Islet precursor cell (in vitro differentiated cells): ENCODE data around the gene C12orf75.
"Not testable (repeated sequence)": the region's sequence is repeated elsewhere in the genome, so short reads cannot be mapped to it uniquely, and the experiment has no call there.

ENCODE experiments used
- DNase-seq: peaks from one replicate; pipeline ENCODE4 v3.0.0-alpha.2; 2018

Gene C12orf75

DNA sequence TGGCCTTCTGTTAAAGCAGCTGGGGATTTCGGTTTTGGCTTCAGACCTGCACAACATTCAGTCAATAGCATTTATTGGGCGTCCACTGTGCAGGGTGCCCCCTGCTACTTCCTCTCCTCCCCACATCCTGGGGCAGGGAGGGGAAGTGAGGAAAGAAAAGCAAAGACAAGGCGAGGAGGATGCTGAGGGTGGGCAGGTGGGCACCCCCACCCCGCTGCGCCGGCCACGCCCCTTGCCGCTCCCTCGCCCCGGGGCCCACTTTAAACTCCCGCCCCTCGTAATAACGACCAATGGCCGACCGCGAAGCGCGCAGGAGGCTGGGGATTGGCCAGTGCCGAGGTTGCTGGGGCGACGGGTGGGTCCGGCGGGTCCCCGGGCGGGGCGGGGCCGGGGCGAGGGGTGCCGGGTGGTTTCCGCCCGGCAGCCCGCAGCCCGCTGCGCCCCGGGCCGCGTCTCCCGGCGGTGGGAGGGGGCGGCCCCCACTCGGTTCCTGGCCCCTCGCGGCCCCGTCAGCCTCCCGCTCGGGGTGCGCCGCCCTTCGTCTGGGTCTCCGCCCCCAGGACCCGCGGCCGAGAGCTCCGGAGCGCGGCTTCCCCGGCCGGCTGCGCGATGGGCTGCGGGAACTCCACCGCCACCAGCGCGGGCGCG lies at the start of gene C12orf75:
TSS of gene C12orf75 (plus strand) at position 409 of the 648 bp plus-strand sequence. CDS start at position 610, 201 bp downstream.
- peak; percentile 92 for DNase-seq

DNA sequence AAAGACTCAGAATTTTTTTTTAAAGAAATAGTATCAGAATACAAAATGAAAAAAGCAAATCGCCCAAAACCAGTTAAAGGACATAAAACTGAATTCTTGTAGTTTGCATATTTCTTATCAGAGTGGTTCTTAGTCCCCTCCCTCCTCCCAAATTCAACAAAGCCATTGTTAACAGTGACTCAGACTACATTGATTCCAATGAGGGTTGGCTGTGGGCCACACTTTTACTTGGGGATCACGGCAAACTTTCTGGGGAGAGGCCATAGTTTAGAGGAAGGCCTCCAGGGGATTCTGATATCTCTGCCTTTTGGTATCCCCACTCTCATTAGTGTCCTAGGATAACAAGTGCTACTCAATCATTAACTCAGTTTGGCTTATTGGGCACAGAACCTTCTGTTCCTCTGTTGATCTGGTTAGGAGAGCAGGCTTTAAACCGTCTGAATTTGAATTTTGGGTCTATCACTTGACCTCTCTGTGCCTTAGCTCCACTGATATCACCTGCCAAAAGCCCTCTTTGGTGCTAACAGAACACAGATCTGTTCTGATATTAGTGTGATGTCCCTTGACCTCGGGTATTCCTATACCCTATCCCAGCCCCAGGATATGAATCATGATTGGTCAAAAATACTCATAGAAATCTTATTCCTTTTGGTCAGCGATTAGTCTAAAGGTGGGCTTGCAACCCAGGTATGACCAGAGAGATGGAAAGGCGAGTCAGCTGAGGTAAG lies 49.4 kb upstream of the C12orf75 start:
- DNase-seq: no peak

DNA sequence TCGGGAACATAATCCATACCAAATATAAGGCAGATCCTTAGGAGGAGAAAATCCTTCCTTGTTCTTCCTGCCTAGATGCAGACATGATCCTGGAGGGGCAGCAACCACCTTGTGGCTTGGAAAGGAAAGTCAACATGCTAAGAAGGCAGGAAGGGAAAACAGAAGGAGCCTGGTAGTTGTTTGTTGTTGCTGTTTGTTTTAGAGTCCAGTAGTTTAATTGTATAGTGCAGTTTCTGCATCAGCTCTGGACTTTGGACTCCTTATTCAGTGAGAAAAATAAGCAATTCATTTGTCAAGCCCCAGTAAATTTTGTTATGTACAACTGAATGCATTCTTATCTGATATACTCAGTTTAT lies 48.8 kb upstream of the C12orf75 start:
- no peak for DNase-seq

DNA sequence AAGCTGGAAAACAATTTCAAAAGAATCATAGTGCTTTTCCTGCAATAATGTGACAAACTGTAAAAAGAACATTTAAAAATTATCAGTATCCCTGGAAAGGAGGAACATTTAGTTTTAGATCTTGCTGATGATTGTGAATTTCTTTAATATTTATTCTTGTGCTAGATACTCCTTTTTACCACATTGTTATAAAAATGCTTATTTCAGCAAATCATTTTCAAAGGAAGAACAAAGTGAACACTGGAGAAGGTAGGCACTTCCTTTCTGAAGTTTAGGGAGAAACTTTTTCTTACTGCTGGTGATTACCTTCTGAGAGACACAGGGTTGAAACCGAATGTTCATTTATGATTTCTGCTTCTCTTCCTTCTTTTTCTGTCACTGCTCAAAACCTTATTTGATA lies 45.1 kb upstream of the C12orf75 start:
- DNase-seq: no peak

DNA sequence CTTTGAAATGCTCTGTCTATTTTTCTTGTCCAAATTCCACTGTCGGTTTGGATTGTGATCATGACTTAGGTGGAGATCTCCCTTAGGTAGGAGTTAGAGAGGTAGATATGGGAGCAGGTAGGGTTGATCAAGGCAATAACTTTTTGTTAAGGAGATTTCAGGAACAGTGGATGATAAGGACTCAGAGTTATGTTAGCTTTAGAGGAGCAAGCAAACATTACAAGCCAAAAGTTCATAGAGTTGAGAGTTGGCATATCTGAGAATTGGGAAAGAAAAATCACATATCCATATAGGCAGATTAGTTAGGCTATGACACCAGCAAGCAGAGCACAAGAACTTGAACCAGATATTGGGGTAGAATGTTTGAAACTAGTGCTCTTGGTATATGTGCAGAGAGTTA lies 43.1 kb upstream of the C12orf75 start:
- DNase-seq: no peak

DNA sequence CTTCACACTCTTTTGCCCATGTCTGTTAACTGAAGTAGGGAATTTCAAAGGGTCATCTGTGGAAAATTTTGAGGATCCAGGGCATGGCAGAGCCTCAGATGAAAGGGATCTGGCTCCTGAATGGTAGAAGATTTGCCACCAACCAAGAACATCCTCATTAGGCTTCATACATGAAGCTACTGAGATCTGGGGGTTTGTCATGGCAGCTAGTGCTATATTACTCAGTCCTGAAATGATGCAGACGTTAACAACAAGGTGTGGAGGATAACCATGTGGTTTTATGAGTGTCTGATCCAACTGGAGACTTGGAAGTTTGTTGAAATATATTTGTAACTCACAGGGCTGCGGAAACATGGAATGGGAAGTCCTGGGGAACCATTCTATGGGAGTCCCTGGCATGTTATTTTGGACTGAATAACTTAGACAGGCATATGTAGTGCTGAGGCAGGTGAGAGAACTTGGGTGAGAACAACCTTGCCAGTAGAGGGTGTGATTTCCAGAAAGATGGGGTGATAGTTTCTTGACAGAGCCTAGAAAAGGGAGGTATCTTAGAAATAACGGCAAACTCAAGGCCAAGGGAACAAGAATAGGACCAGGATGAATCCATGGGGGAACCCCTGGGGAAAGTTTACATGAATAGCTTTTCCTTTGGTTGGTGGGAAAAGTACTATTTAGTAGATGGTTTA lies 42.0 kb upstream of the C12orf75 start:
- no peak for DNase-seq

DNA sequence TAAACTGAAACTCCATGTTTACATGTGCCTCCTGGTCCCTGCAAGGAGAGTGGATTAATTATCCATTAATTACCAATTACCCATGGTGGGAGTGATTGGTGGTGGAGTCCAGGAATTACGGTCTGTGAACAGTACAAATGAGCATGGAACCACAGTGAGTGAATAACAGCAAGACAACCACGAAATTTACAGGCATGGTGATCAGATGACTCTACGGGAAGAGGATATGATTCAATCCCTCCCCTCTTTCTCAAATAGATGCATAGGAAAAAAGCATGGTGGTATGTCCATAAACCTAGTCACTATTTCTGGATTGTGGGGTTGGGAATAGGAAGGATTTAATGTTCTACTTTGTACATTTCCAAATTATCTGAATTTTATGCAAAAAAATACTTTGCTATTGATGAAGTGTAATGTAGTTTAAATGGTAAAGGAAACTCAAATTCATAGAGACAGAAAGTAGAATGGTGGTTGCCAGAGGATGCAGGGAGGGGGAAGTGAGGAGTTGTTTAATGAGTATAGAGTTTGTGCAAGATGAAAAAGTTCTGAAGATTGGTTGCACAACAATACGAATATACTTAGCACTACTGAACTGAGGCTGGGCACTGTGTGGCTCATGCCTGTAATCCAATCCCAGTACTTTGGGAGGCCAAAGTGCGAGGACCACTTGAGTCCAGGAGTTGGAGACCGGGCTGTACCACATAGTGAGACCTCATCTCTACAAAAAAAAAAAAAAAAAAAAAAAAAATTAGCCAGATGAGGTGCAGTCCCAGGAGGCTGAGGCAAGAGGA lies 41.2 kb upstream of the C12orf75 start:
- no peak for DNase-seq

DNA sequence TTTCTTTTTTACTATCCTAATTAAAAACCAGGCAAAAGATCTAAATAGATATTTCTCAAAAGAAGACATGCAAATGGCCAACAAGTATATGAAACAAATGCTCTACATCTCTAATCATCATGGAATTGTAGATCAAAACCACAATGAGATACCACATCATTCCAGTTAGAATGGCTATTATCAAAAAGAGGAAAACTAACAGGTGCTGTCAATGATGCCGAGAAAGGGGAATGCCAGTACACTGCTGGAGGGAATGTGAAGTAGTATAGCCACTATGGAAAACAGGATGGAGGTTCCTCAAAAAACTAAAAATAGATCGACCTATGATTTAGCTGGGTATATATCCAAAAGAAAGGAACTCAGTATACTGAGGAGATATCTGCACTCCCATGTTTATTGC lies 39.0 kb upstream of the C12orf75 start:
- no peak for DNase-seq

DNA sequence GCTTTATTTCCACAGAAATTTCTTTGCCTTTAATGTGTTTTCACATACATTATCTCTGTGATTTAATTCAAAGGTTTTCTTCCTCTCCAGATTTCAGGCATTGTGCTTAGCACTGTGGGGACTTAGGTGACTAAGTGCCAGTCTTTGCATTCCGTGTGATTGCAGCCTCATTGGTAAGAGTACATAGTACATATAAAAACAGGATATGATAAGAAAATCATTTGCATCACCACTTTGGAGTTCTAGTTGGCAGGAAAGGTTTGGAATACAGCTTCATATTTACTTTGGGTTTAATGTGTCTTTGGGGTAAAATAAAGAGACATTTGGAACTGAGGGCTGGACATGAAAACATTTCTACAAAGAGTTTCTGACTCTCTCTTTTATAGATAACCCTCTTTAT lies 37.8 kb upstream of the C12orf75 start:
- DNase-seq: no peak

DNA sequence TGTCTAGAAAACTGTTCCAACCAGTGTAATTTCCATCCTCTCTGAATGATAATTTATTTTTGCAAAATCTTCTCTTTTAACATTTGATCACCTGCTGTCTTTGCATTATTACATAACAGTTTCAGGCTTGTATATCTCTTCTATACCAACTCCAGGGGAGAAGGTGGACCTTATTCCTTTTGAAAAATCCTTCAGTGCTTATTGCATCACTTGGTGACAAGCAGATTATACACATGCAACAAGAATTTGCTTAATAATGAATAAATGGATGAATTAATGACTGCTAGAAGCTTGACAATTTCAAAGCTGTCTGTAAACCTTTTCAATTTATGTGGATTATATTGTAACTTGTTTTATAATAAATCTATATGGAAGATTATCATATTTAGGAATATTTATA lies 37.3 kb upstream of the C12orf75 start:
- no peak for DNase-seq

DNA sequence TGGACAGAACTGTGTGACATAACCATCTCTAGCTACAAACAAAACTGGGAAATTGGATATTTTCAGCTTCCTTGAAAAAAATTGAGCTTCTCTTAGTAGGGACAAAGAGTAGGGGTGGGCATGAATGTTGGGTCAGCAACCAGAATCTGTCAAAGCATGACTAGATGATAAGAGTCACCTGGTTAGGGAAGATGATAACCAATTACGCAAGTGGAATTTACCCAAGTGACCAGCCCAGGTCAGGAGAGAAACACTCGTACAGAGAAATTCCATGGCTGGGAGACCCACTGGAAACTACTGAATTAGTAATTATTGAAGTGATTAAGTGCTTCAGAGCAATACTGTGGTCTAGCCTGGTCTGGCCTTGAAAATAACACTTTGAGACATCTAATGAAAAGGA lies 36.3 kb upstream of the C12orf75 start:
- no peak for DNase-seq

DNA sequence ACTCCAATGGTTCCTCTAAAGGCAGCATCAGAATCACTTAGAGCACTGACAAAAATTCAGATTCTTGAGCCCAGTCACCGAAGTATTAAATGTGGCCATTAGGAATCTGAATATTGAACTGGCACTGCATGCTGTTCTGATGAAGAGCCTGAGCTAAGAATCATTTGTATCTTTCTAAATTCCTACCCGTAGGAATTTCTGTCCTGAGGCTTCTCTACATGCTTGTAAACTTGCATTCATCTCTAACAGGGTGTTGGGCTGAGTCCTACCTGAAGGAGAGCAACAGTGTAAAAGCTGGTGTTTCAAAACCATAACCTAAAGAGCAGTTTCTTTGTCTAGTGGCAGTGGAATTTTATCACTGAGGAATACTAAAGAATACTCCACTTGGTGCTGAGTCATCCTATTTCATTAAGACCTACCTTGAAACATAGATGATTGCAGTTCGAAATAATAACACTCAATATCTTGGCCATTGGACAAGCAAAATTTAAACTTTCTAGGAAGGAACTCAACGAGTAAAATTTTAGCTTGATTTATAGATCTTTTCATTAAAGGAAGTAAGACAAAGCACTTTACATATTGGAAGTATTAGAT lies 35.5 kb upstream of the C12orf75 start:
- no peak for DNase-seq

DNA sequence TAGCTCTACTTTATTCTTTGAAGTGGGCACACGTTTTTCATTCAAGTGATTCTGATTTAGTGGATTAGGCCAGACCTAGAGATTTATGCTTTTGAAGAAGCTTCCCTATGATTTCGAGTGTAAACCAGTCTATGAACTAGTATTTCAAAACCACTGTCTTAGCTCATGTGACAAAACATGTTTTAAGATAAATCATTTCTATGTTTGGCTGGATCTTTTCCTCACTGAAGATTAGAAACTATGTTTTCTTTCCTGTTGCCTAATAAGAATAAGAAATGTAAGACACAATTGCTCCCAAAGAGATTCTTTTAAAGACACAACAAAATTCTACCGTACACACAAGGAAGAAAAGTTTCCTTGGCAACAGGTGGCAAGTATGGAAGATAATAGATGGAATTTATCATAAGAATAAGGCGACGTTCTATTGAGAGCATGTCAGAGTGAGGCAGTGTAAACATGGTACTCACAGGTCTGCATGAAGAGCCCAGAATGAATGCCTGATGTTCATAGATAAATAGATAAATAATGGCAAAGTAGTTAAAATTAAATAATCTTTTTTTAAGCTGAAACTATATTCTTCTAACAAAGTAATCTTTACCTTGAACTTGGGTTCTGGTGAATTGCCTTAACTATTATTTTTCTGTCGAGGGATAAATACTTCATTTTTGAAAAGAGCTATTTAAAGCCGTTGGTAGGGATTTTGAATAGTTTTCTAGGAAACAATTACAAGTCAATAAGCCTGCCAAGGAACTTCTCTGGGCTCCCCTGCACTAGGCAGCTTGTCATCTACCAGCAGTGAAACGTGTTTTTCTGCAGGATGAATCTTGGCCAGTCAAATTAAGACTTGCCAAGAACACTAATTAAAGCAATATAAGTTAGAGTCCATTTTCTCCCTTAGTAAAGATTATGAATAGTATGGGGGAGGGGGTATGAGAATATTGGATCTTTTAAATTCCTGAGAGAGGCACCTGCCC lies 34.1 kb upstream of the C12orf75 start:
- no peak for DNase-seq

DNA sequence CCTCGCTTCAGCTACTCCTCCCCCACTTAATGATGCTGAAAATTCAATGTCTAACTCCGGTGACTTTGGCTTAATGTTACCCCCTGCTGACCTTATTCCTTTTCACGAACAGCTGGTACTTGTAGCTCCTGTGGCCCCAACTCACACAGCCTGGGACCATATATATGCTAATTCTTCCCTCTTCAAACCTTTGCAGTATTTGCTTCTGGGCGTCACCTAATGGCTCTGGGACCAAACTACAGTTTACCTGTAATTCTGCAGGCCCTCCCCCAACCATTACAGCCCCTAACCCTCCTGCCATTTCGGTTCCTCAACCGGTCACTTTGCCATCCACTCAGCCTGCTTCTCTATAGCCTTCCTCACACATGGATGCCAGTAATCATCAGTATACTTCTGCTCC lies 29.6 kb upstream of the C12orf75 start:
- no peak for DNase-seq

DNA sequence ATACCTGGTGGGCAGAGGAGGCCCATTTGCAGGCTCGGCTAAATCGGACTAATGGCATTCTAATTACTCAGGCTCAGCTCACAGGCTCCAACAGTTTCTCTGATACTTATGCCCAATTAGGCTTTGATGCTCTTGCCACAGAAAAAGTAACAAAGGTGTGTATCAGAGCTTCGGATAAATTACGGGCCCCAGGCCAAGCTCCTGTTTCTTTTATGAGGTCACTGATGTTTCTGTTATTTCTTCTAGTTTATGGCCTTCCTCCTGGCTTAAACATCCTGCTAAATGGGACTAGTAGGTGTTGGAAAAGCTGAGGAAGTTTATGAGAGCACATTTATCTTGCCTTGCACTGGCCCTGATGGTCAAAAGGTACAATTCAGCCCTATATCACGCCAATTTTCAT lies 28.8 kb upstream of the C12orf75 start:
- DNase-seq: no peak

DNA sequence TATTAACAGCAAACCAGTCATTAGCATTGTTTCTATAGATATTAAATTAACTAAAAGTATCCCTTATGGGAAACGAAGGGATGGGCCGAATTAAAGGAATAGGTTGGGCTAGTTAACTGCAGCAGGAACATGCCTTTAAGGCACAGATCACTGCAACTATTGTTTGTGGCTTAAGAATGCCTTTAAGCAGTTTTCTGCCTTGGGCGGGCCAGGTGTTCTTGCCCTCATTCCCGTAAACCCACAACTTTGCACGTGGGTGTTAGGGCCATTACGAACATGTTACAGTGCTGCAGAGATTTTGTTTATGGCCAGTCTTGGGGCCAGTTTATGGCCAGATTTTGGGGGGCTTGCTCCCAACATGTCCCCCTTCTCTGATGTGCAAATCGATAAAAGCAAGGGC lies 27.5 kb upstream of the C12orf75 start:
- not testable (repeated sequence) for DNase-seq

DNA sequence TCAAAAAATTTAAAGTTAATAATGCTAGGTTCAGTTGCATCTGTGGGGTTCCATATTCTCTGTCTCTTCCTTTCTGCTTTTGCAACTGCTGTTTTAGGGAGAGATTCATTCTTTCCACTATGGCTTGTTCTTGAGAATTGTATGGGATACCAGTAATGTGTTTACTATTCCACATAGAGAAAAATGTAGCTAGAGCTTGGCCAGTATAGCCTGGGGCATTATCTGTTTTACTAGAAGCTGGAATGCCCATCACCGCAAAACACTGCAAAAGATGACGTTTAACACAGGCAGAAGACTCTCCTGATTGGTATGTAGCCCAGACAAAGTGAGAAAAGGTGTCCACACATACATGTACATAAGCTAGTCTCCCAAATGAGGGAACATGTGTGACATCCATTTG lies 25.9 kb upstream of the C12orf75 start:
- DNase-seq: not testable (repeated sequence)

DNA sequence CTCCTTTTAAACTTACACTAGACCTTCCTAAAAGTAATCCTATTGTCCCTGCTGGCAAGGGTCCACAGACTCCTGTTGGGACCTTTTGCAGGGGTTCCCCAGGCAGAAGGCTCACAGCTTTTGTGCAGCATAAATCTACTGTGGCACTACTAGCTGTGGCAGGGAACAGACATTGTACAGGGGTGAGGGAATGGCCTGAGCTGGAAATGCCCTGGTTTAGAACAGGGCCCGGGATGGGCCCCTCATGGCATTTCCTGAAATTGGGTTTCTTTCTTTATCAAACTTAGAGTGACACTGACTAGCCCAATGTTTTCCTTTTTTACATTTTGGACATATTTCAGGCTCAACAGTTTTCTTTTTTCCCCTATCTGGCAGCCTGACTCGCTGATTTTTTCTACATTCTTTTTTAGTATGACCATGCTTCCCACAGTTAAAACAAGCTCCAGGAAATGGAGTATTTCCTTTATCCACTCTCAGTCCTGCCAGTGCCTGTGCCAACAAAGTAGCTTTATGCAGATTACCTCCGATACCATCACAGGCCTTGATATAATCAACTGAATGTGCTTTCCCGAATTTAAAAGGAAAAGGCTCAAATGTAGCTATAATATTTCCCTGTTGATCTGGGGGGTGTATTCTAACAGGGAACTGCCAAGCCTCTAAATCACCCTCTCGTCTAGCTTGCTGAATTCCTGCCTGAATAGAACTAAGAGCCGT lies 22.7 kb upstream of the C12orf75 start:
- DNase-seq: not testable (repeated sequence)

DNA sequence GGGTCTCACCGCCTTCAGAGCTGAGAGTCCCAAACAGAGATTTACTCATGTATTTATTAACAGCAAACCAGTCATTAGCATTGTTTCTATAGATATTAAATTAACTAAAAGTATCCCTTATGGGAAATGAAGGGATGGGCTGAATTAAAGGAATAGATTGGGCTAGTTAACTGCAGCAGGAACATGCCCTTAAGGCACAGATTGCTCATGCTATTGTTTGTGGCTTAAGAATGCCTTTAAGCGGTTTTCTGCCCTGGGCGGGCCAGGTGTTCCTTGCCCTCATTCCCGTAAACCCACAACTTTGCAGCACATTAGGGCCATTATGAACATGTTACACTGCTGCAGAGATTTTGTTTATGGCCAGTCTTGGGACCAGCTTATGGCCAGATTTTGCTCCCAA lies 21.7 kb upstream of the C12orf75 start:
- DNase-seq: not testable (repeated sequence)

DNA sequence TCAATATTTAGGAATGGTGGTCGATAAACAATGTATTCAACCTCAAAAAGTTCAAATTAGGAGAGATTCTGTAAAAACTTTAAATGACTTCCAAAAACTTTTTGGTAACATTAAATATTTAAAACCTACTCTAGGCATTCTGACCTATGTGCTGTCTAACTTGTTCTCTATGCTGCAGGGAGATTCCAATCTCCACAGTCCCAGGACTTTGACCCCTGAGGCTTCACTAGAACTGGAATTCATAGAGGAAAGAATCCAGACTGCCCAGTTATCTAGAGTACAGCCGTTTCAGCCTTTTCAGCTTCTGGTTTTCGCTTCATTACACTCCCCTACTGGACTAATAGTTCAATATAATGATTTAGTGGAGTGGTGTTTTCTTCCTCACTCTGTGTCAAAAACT lies 21.1 kb upstream of the C12orf75 start:
- DNase-seq: not testable (repeated sequence)

DNA sequence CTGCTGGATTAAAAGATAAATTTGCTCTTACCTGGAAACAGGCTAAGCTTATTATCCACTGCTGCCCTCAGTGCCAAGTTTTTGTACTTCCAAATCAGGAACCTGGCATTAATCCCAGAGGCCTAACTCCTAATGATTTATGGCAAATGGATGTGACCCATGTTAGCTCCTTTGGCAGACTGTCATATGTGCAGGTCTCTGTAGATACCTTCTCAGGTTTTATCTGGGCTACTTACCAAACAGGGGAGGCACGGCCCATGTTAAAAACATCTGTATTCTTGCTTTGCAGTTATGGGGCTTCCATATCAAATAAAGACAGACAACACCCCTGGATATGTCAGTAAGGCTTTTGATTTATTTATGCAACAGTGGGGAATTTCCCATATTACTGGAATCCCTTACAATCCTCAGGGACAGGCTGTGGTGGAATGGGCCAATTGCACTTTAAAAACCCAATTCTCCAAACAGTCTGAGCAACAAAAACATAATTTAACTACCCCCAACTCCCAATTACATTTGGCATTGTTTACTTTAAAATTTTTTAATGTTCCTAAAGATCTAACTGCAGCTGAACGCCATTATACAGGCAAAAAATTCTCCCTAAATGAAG lies 19.9 kb upstream of the C12orf75 start:
- not testable (repeated sequence) for DNase-seq
